OCI-LY3 (cell line): ENCODE data around the gene PAQR5.

Source experiments
- EZH2phosphoT487 ChIP-seq: fragments of 200-600 bp; shearing (Covaris generic); IDR thresholded peaks from 2 replicates; pipeline ENCODE4 v1.6.1; 2018; ENCODE audit warnings: antibody characterized with exemption, mixed run types, low read depth
- TF ChIP-seq, protein P1 (sequence below): fragments of 200-600, 300-600 bp; sonication (generic); IDR thresholded peaks from 2 replicates; pipeline ENCODE4 v1.5.1; 2014; ENCODE audit warnings: antibody characterized with exemption, low read length, low read depth

GRCh38 chr15:69344238-69344637 is 45.5 kb downstream of the PAQR5 start:
- TF ChIP-seq, protein P1, sequence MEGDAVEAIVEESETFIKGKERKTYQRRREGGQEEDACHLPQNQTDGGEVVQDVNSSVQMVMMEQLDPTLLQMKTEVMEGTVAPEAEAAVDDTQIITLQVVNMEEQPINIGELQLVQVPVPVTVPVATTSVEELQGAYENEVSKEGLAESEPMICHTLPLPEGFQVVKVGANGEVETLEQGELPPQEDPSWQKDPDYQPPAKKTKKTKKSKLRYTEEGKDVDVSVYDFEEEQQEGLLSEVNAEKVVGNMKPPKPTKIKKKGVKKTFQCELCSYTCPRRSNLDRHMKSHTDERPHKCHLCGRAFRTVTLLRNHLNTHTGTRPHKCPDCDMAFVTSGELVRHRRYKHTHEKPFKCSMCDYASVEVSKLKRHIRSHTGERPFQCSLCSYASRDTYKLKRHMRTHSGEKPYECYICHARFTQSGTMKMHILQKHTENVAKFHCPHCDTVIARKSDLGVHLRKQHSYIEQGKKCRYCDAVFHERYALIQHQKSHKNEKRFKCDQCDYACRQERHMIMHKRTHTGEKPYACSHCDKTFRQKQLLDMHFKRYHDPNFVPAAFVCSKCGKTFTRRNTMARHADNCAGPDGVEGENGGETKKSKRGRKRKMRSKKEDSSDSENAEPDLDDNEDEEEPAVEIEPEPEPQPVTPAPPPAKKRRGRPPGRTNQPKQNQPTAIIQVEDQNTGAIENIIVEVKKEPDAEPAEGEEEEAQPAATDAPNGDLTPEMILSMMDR: no peak
- TF ChIP-seq EZH2phosphoT487: no peak
